A673 (cell line): Measurements from ENCODE around the gene SLC43A3. TPM values are rescaled to one million over a fixed set of nuclear protein-coding genes. Genes with fewer than 3 reads are reported as not detected.

Experiments
- BruUV-seq: library from RNA; stranded (reverse); fragments of 400-500 nt; replicated peaks from 2 replicates; lab custom pipeline; 2021; lab: Mats Ljungman, UMichigan
- CTCF ChIA-PET: fragments of 300-600 bp; sonication (Branson Sonifier 250); formaldehyde crosslinking; loops from one replicate; lab custom pipeline; 2022; ENCODE audit warnings: antibody characterized with exemption; lab: Charles Lee
- POLR2A ChIA-PET: fragments of 300-600 bp; sonication (Branson Sonifier 250); formaldehyde crosslinking; loops from one replicate; lab custom pipeline; 2022; ENCODE audit warnings: antibody characterized with exemption; ENCODE audit not compliant: low non-redundant PET; lab: Charles Lee
- DNase-seq: peaks from one replicate; pipeline ENCODE4 v3.0.0-alpha.2; 2015; ENCODE audit warnings: low spot score
- H3K27ac ChIP-seq: fragments of 200-600 bp; sonication (generic); 2 replicates; pipeline ENCODE4 v1.5.1; 2016; ENCODE audit warnings: mixed run types, low read depth, mild to moderate bottlenecking, mixed read lengths, antibody characterized with exemption, low read length; ENCODE audit not compliant: poor library complexity, severe bottlenecking
- H3K27me3 ChIP-seq: fragments of 200-600 bp; sonication (generic); replicated peaks from 2 replicates; pipeline ENCODE4 v1.6.1; 2017; ENCODE audit warnings: mixed run types, low read depth, mild to moderate bottlenecking, mixed read lengths, antibody characterized with exemption, low read length; ENCODE audit not compliant: insufficient read depth, poor library complexity
- H3K36me3 ChIP-seq: fragments of 200-600 bp; sonication (generic); 2 replicates; pipeline ENCODE4 v1.6.1; 2016; ENCODE audit warnings: mixed run types, mild to moderate bottlenecking, mixed read lengths, antibody characterized with exemption, low read length; ENCODE audit not compliant: insufficient read depth, poor library complexity, severe bottlenecking
- H3K4me1 ChIP-seq: fragments of 200-600 bp; sonication (generic); 2 replicates; pipeline ENCODE4 v1.6.1; 2017; ENCODE audit warnings: mixed run types, mild to moderate bottlenecking, mixed read lengths, antibody characterized with exemption, low read length; ENCODE audit not compliant: insufficient read depth, poor library complexity, severe bottlenecking
- H3K4me3 ChIP-seq: fragments of 200-600 bp; sonication (generic); 2 replicates; pipeline ENCODE4 v1.5.1; 2016; ENCODE audit warnings: low read depth, mixed run types, mild to moderate bottlenecking, mixed read lengths, low read length; ENCODE audit not compliant: poor library complexity, severe bottlenecking
- H3K9me3 ChIP-seq: fragments of 200-600 bp; sonication (generic); 2 replicates; pipeline ENCODE4 v1.6.1; 2016; ENCODE audit warnings: mixed run types, low read depth, mild to moderate bottlenecking, mixed read lengths, antibody characterized with exemption, low read length; ENCODE audit not compliant: poor library complexity, severe bottlenecking
- CTCF ChIP-seq: fragments of 300-800, 200-600 bp; sonication (generic); conservative IDR thresholded peaks from 2 replicates; pipeline ENCODE4 v1.5.1; 2017; ENCODE audit warnings: low read depth, mild to moderate bottlenecking, antibody characterized with exemption, low read length, moderate library complexity, mixed read lengths
- EZH2 ChIP-seq: fragments of 200-600 bp; sonication (generic); IDR thresholded peaks from 2 replicates; pipeline ENCODE4 v1.6.1; 2017; ENCODE audit warnings: borderline replicate concordance, low read depth, mild to moderate bottlenecking, mixed read lengths, antibody characterized with exemption, low read length; ENCODE audit not compliant: poor library complexity, severe bottlenecking
- intact Hi-C: fragments of 100-400 bp; cut with micrococcal nuclease; formaldehyde crosslinking; loops from one replicate; pipeline ENCODE4 v1.10.0; 2022; ENCODE audit not compliant: unreplicated experiment
- total RNA-seq: library from RNA; stranded (reverse); gene quantifications from 2 replicates; pipeline ENCODE4 v1.2.3, GENCODE V29; 2021

The SLC43A3 gene
- total RNA-seq, 1 experiment from 2014 or later, result 142 TPM

- H3K36me3 ChIP-seq, result no peaks in the 10 kb centered on the region
- H3K4me3 ChIP-seq, result no peak overlapping the region
- ChIA-PET POLR2A (no interaction called here), CTCF (no interaction called here)
- H3K27ac ChIP-seq, result no peak overlapping the region
- DNase-seq, result peak; percentile 19
- intact Hi-C loops, result no loop called here
- no peaks in the 10 kb centered on the region for H3K9me3 ChIP-seq
- peaks cover 37% of the 10 kb centered on the region for H3K27me3 ChIP-seq
- BruUV-seq, result no TSS peak
- no peaks in the 10 kb centered on the region for H3K4me1 ChIP-seq
- TF ChIP-seq CTCF (no peak), EZH2 (no peak)
Observed at GRCh38 chr11:57387289-57388030, 39.5 kb downstream of the SLC43A3 start.

DNA sequence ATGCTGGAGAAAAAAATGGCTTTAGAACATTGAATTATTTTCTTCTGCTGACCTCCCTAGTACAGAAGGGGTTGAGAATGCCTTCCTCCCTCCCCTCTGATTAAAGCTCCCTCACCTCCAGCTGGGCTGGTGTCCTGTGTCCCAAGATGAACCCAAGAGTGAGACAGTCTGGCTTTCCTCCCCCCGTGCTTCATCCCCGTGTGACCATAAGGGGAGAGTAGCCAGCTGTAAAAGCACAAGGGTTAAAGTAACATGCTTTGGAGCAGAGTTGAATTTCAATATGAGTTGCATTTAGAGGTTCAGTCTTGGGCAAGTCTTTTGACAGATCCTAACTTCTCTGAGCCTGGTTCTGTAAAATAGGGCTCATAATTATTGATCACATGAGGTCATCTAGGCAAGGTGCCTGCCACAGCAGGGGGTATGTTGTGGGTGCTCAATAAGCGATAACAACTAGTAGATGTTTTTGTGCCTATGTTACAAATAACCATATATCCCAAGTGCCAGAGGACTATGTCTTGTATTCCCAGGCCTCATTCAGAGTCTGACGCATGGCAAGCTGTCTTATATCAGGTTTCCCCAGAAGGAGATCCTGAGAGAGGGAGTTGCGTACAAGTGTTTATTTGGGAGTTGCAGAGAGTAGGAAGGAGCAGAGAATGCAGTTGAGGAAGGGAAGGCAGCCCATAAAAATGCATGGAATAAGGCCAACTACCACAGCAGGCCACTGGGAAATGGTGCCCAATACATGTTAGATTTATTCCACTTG, 40.6 kb downstream of the SLC43A3 start:
- Histone ChIP-seq H3K27ac (no peak overlapping the region), H3K9me3 (no peaks in the 10 kb centered on the region), H3K36me3 (no peaks in the 10 kb centered on the region), H3K27me3 (peaks cover 37% of the 10 kb centered on the region), H3K4me1 (no peaks in the 10 kb centered on the region), H3K4me3 (no peak overlapping the region)
- no peak for DNase-seq
- no peak for TF ChIP-seq EZH2
- TF ChIP-seq CTCF, result no peak
- BruUV-seq, result no TSS peak
- ChIA-PET POLR2A (no interaction called here), CTCF (no interaction called here)
- intact Hi-C loops, result no loop called here

- H3K36me3 ChIP-seq, result no peaks in the 10 kb centered on the region
- intact Hi-C loops, result no loop called here
- no peak within 1 kb of the TSS for H3K27ac ChIP-seq
- no peak for TF ChIP-seq CTCF
- no peak for TF ChIP-seq EZH2
- H3K4me3 ChIP-seq, result no peak within 1 kb of the TSS
- no TSS peak for BruUV-seq
- peaks cover 46% of the 10 kb centered on the region for H3K27me3 ChIP-seq
- ChIA-PET CTCF (no interaction called here), POLR2A (no interaction called here)
- DNase-seq, result no peak
- H3K9me3 ChIP-seq, result no peaks in the 10 kb centered on the region
- H3K4me1 ChIP-seq, result no peaks in the 10 kb centered on the region
Observed at GRCh38 chr11:57380975-57381374, 45.9 kb downstream of the SLC43A3 start, which contains the start of gene PRG3. PRG3 (minus strand) TSS chr11:57381150; CDS start chr11:57380708, 442 bp downstream.
